Suprapubic skin (tissue), 4 donors: ENCODE data around the gene DDR1. TPM values are rescaled to one million over a fixed set of nuclear protein-coding genes. Genes with fewer than 3 reads are reported as not detected.
"Not testable (repeated sequence)": the region's sequence is repeated elsewhere in the genome, so short reads cannot be mapped to it uniquely, and the experiment has no call there.

Experiments
- DNase-seq, 2 donors: peaks; one replicate each; pipeline ENCODE4 v3.0.0-alpha.2; 2019; ENCODE audit warnings: low spot score in 2 of 2
- H3K27ac ChIP-seq: fragments of 200-600 bp; sonication (generic); one replicate; pipeline ENCODE4 v1.5.1; 2019
- H3K27me3 ChIP-seq: fragments of 200-600 bp; sonication (generic); one replicate; pipeline ENCODE4 v1.5.1; 2019
- H3K36me3 ChIP-seq: fragments of 200-600 bp; sonication (generic); one replicate; pipeline ENCODE4 v1.5.1; 2019
- H3K4me1 ChIP-seq: fragments of 200-600 bp; sonication (generic); one replicate; pipeline ENCODE4 v1.5.1; 2019
- H3K4me3 ChIP-seq: fragments of 200-600 bp; sonication (generic); one replicate; pipeline ENCODE4 v1.5.1; 2019; ENCODE audit warnings: mild to moderate bottlenecking
- H3K9me3 ChIP-seq: fragments of 200-600 bp; sonication (generic); one replicate; pipeline ENCODE4 v1.5.1; 2019
- CTCF ChIP-seq, 2 donors: fragments of 200-600 bp in 1 of 2; fragments of 450-650 bp in 1 of 2; sonication (generic) in 1 of 2; IDR thresholded peaks; one replicate each; pipeline ENCODE4 v1.5.1; 2016 to 2019; ENCODE audit warnings: antibody characterized with exemption in 2 of 2, mild to moderate bottlenecking in 1 of 2, moderate library complexity in 1 of 2
- EP300 ChIP-seq: sonication (generic); formaldehyde crosslinking; IDR thresholded peaks from one replicate; pipeline ENCODE4 v1.6.1; 2017; ENCODE audit warnings: antibody characterized with exemption
- POLR2A ChIP-seq, 2 donors: fragments of 450-650 bp; IDR thresholded peaks; one replicate each; pipeline ENCODE4 v1.6.1; 2017; ENCODE audit warnings: antibody characterized with exemption in 2 of 2, mild to moderate bottlenecking in 2 of 2, moderate library complexity in 2 of 2
- POLR2AphosphoS5 ChIP-seq, 3 donors: sonication (generic); formaldehyde crosslinking; IDR thresholded peaks; one replicate each; pipeline ENCODE4 v1.6.1; 2017; ENCODE audit warnings: antibody characterized with exemption in 3 of 3
- WGBS: methylation state at CpG from one replicate; pipeline ENCODE4 v1.1.5; 2018; 5-methylcytosine and 5-hydroxymethylcytosine counted together
- total RNA-seq, 4 donors: library from RNA; depleted of rRNA; stranded (reverse); fragments of >200 nt; gene quantifications; one replicate each; pipeline ENCODE4 v1.1.0, GENCODE V29; 2016

DDR1 gene
- total RNA-seq, 4 donors from 2014 or later: 161 to 210 (median 188) TPM

- Histone ChIP-seq H3K4me1 (no peaks in the 10 kb centered on the region), H3K27me3 (no peaks in the 10 kb centered on the region), H3K27ac (no peak overlapping the region), H3K9me3 (no peaks in the 10 kb centered on the region), H3K4me3 (no peak overlapping the region), H3K36me3 (no peaks in the 10 kb centered on the region)
- WGBS: 77% methylated on average over 10 of the region's 10 CpGs
- no peak for DNase-seq
- no peak for TF ChIP-seq CTCF (IDR thresholded peaks at IDR 0.05)
- no peak for TF ChIP-seq EP300
- TF ChIP-seq POLR2AphosphoS5 (IDR thresholded peaks at IDR 0.05): no peak
- TF ChIP-seq POLR2A (IDR thresholded peaks at IDR 0.05): no peak
These were observed 22.0 kb upstream of the DDR1 start for GRCh38 chr6:30862156-30862875.

GRCh38 chr6:30864325-30864724 lies 20.0 kb upstream of the DDR1 start:
- H3K4me3 ChIP-seq: no peak overlapping the region
- H3K27ac ChIP-seq: no peak overlapping the region
- no peaks in the 10 kb centered on the region for H3K27me3 ChIP-seq
- no peaks in the 10 kb centered on the region for H3K9me3 ChIP-seq
- no peak for DNase-seq
- no peaks in the 10 kb centered on the region for H3K36me3 ChIP-seq
- no peak for TF ChIP-seq POLR2A (IDR thresholded peaks at IDR 0.05)
- TF ChIP-seq CTCF (IDR thresholded peaks at IDR 0.05): no peak
- no peak for TF ChIP-seq EP300
- no peak for TF ChIP-seq POLR2AphosphoS5 (IDR thresholded peaks at IDR 0.05)
- WGBS: 96% methylated on average over 4 of the region's 4 CpGs
- no peaks in the 10 kb centered on the region for H3K4me1 ChIP-seq

GRCh38 chr6:30869241-30869749 lies 15.0 kb upstream of the DDR1 start:
- 45% methylated on average over 12 of the region's 12 CpGs for WGBS
- not testable (repeated sequence) for DNase-seq

GRCh38 chr6:30870546-30870945 lies 13.8 kb upstream of the DDR1 start:
- peaks cover 6% of the 10 kb centered on the region for H3K9me3 ChIP-seq
- H3K27ac ChIP-seq: no peak overlapping the region
- H3K4me3 ChIP-seq: no peak overlapping the region
- H3K36me3 ChIP-seq: no peaks in the 10 kb centered on the region
- H3K27me3 ChIP-seq: no peaks in the 10 kb centered on the region
- peaks cover 2% of the 10 kb centered on the region for H3K4me1 ChIP-seq
- no peak for DNase-seq
- TF ChIP-seq POLR2AphosphoS5 (IDR thresholded peaks at IDR 0.05) (no peak), CTCF (IDR thresholded peaks at IDR 0.05) (no peak), POLR2A (IDR thresholded peaks at IDR 0.05) (no peak), EP300 (no peak)

More at GRCh38 chr6:30869241-30869749, 15.0 kb upstream of the DDR1 start:
- H3K36me3 ChIP-seq, H3K9me3 ChIP-seq, H3K27ac ChIP-seq, H3K4me1 ChIP-seq, H3K27me3 ChIP-seq, H3K4me3 ChIP-seq: not testable (repeated sequence)

GRCh38 chr6:30871592-30872183 lies 12.6 kb upstream of the DDR1 start:
- no peaks in the 10 kb centered on the region for H3K27me3 ChIP-seq
- H3K4me1 ChIP-seq: peaks cover 14% of the 10 kb centered on the region
- H3K36me3 ChIP-seq: no peaks in the 10 kb centered on the region
- no peak for DNase-seq
- TF ChIP-seq CTCF (IDR thresholded peaks at IDR 0.05) (no peak), EP300 (no peak), POLR2A (IDR thresholded peaks at IDR 0.05) (no peak), POLR2AphosphoS5 (IDR thresholded peaks at IDR 0.05) (no peak)
- 85% methylated on average over 4 of the region's 4 CpGs for WGBS
- H3K4me3 ChIP-seq: no peak overlapping the region
- no peak overlapping the region for H3K27ac ChIP-seq
- peaks cover 6% of the 10 kb centered on the region for H3K9me3 ChIP-seq
